Stimulated activated CD8-positive, alpha-beta memory T cell treated with anti-CD3 and anti-CD28 coated beads, Interleukin-15, amount 100 ng/mL, for 1 hour (primary cell): Measurements from ENCODE around the gene B3GALT4.
A peak's percentile ranks its signal among the peaks of the same experiment; 100 is the strongest.
"Not testable (repeated sequence)": the region's sequence is repeated elsewhere in the genome, so short reads cannot be mapped to it uniquely, and the experiment has no call there.

Source experiments
- DNase-seq: peaks from one replicate; pipeline ENCODE4 v3.0.0-alpha.2; 2020; ENCODE audit warnings: low read depth

The B3GALT4 gene

DNA sequence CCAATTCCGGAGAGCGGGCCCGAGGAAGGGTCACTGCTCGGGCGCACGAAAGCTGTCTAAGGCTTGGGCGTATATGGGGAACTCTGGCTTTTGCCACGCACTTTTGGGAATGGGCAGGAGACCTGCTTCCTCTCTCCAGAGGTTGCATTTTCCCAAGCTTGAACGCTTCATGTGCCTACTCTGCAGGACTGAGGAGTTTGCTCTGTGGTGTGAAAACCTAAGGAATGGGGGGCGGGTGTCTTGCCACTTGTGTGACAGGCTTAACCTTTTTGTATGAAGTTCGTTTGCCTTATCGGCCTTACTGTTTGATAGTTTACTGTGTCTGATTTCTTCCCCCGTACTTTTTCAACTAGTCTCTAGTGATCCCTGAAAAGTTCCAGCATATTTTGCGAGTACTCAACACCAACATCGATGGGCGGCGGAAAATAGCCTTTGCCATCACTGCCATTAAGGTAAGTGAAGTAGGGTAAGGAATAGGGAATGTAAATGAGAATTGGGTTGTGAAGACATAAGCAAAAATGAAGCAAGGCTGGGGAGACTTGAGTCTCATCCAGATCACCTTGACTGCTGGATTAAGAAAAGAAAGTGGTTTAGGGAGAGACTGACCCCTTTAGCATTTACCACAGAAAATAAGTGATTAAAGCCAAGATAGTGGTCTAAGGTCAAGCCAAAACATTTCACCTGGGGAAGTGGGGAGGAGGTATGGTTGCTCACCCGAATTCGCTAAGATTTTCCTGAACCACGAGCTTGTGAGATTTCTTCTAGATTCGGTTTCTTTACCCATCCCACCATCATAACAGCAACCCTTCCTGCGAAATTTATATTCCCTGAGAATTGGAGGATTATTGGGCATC is 4.4 kb upstream of the B3GALT4 start:
- no peak for DNase-seq

DNA sequence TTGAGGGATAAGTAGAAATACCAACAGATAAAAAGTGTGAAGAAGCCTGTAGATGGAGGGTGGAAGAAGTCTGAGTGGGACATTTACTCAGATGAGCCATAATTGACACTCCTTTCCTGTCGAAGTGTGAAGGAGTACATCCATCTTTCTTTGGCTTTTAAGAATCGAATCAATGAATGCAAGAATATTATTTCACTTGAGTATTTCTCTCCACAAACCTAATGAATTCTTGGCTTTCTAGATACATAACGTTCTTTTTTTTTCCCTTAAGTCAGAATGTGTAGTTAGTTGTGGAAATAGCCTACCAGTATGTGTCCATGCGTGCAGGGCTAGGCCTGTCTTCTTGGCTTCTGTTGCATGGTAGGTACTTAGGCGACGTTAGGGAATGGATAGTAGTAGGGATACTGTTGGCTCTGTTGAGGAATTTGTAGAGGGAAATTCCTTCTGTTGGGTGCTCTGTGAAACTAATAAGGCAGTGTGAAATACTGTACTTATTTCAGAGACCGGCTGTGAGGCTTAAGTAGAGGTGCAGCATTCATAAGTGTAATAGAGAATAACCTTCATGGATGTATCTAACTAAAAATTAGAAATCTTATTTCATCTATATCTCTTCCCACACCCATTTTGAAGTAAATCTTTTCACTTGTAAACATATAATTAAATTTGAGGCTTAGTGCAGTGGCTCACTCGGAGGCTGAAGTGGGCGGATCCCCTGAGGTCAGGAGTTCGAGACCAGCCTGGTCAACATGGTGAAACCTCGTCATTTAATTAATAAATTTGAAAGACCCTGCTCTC is 3.6 kb upstream of the B3GALT4 start:
- no peak for DNase-seq

DNA sequence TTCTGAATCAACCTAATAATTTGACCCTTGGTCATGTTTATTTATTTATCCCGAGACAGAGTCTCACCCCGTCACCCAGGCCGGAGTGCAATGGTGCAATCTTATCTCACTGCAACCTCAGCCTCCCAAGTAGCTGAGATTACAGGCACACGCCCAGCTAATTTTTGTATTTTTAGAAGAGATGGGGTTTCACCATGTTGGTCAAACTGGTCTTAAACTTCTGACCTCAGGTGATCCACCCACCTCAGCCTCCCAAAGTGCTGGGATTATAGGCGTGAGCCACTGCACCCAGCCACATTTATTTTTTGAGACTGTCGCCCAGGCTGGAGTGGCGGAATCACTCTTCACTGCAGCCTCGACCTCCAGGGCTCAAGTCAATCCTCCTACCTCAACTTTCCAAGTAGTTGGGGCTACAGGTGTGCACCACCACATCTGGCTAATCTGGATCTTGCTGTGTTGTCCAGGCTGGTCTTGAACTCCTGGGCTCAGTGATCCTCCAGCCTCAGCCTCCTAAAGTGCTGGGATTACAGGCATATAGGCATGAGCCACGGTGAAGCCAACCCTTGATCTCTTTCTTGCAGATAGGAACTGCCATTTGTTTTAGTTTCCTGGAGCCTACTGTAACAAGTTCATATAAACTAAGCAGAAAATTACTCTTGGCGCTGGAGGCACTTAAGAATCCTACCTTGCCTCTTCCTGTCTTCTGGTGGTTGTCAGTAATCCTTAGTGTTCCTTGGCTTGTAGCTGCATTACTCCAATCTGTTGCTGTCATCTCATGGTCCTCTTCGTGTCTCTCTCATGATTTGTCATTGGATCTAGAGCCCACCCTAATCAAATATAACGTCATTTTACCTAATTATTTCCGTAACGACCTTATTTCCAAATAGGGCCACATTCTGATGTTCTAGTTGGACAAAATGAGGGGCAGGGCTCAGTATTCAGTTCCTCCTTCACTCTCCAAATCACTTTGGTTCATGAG is 2.7 kb upstream of the B3GALT4 start:
- DNase-seq: no peak

DNA sequence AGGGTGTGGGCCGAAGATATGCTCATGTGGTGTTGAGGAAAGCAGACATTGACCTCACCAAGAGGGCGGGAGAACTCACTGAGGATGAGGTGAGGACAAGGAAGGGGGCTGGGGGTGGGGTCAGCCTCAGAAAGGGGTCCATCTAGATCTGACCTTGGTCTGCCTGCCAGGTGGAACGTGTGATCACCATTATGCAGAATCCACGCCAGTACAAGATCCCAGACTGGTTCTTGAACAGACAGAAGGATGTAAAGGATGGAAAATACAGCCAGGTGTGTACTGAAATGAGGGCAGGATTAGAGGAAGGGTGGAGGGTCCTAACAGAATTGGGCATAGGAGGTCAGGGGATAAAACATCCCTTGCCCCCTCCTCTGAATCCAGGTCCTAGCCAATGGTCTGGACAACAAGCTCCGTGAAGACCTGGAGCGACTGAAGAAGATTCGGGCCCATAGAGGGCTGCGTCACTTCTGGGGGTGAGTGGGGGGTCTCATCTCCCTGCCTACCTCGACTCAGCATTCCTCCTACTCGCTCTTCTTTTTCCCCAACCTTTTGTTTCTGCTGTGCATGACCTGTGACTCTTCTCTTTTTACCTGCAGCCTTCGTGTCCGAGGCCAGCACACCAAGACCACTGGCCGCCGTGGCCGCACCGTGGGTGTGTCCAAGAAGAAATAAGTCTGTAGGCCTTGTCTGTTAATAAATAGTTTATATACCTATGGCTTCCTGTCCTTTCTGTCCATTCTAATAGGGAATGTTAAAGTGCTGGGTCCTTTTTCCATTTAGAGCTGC is 935 bp upstream of the B3GALT4 start:
- DNase-seq: not testable (repeated sequence)

DNA sequence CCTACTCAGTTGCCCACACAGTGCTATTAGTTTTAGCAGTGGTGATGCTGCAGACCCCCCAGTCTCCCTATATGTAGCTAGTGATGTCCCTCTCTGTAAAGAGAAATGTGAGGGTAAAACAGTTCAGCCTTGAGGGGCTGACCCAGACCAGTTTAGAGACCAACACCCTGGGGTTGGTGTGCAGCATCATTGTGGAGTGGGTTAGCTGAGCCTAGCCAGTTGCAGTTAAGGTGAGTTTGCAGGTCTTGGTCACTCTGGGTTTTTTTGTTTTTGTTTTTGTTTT is 401 bp upstream of the B3GALT4 start:
- no peak for DNase-seq

DNA sequence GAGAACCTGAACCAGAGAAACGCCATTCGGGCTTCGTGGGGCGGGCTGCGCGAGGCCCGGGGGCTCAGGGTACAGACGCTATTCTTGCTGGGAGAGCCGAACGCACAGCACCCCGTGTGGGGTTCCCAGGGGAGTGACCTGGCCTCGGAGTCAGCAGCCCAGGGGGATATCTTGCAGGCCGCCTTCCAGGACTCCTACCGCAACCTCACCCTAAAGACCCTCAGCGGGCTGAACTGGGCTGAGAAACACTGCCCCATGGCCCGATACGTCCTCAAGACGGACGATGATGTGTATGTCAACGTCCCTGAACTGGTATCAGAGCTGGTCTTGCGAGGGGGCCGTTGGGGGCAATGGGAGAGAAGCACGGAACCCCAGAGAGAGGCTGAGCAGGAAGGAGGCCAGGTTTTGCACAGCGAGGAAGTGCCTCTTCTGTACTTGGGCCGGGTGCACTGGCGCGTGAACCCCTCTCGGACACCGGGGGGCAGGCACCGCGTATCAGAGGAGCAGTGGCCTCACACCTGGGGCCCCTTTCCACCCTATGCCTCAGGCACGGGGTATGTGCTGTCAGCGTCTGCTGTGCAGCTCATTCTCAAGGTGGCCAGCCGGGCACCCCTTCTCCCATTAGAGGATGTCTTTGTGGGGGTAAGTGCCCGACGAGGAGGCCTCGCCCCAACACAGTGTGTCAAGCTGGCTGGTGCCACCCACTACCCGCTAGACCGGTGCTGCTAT is 904 bp downstream of the B3GALT4 start:
- no peak for DNase-seq

DNA sequence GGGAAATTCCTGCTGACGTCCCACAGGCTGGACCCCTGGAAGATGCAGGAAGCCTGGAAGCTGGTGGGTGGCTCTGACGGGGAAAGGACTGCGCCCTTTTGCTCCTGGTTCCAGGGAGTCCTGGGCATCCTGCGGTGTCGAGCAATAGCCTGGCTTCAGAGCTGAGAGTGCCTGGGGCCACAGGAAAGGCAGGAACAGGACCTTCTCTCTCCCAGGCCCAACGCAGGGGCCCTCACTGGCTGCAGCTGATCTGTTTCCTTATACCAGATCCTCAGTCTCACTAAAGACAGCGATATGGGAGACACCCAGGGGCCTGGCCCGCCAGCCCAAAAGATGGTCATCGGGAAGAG is 1.4 kb downstream of the B3GALT4 start:
- DNase-seq: no peak

DNA sequence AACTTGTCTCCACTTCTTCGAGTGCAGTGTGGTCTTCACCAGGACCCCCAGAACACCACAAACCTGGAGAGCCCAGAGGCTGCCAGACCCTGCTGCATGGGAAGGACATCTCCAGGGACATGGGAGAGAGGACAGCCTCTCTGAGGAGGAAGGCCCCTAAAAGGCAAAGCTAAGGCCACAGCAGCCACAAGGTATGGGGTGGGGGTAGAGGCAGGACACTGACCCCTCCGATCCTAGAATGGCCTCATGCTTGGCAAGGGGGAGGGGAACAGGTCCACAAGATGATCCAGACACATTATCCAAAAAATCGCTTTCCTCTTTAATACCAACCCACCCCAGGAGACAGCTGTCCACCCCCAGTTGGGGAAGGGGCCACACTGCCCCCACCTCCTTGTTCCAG is 1.9 kb downstream of the B3GALT4 start:
- DNase-seq: no peak

DNA sequence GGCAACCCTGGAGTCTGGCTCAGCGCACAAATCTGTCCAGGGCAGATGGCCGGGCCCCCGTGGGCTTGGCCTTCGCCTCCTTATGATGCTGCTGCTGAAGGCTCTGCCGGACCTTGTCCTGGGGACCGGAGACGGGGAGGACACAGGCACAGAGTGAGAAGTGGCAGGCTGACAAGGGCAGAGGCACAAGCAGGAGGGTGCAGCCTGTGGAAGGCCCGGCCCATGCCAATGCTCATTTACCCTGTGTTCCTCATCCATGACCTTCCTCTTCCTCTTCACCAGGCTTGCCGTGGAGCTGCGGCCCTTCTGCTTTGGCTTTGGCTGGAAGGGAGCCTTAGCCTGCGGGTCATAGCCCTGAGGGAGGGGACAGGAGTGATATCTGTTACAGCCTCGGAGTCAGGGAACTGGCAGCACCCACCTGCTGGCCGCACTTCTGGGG is 2.4 kb downstream of the B3GALT4 start:
- no peak for DNase-seq

DNA sequence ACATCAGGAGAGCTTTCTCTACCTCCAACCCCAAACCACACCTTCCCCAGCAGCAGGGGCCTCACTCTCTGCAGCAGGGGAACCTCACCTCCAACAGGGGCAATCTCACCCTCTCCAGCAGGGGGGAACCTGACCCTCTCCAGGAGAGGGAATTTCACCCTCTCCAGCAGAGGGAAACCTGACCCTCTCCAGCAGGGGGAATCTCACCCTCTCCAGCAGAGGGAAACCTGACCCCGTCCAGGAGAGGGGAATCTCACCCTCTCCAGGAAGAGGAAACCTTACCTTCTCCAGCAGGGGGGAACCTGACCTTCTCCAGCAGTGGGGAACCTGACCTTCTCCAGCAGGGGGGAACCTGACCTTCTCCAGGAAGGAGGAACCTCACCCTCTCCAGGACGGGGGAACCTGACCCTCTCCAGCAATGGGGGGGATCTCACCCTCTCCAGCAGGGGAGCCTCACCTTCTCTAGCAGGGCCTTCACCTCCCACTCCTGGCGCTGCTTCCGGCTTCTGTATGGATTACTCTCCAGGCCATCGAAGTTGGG is 3.1 kb downstream of the B3GALT4 start:
- DNase-seq: no peak

DNA sequence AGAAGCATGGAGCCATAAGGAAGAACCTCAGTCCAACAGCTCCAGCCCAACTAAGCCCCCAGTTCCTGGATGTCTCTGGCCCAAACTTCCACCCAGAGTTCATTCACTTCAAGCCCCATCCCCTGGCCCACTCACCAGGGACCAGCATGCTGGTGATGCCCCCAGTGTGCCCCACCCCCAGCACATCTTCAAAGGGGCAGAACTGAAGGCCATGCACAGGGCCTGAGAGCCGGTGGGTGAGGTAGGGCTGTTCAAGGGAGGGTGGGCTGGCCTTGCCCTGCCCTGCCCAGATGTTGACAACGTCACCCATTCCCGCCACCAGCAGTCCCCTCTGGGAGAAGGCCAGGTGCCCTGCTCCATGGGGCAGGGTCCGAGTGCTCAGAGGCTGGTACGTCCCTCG is 3.6 kb downstream of the B3GALT4 start:
- DNase-seq: no peak

DNA sequence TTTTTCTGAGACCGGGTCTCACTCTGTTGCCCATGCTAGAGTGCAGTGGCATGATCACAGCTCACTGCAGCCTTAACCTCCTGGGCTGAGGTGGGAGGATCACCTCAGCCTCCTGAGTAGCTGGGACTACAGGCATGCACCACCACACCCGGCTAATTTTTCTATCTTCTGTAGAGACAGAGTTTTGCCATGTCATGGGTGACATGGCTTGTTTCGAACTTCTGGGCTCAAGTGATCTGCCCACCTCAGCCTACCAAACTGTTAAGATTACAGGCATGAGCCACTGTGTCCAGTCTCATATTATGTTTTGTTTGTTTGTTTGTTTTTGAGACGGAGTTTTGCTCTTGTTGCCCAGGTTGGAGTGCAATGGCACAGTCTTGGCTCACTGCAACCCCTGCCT is 8.3 kb downstream of the B3GALT4 start:
- DNase-seq: not testable (repeated sequence)

DNA sequence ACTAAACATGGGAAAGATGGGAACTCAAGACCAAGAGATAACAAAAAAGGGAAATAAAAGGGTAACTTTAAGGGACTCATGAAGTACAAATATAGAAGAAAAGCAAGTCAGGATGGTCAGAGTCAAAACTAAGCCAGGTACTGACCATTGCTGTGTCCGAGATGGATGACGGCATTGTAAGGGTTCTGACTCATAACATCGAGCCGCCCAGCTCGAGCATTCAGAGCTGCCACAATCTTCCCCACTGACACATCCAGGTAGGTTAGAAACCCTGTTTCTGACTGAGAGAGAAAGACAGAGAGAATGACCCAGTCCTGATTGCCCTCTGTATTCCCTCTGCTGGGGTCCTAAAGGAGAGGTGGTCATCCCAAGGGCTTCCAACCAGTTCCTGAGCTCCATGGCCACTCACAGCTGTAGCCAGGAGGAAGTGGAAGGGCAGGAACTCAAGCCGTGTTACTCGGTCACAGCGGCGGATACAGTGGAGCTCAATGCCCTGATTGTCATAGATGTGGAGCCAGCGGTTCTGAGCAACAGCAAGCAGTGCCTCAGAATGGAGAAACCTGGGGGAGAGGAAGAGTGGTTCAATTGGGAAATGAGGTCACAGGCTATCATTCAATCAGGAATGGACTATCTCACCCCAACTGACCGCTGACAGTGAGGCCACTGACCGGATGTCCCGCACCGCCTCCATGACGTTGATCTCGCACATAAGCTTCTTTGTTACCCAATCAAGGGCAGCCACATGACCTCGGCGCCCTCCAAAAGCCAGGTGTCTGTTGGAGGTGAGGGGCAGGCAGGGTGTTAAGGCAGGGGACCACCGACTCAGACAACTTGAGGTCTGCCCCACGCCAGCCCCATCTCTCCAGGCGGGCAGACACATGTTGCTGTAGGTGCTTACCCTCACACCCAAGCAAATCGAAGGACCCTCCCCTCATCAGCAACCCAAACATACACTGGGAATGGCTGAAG is 10.3 kb downstream of the B3GALT4 start:
- DNase-seq: no peak

DNA sequence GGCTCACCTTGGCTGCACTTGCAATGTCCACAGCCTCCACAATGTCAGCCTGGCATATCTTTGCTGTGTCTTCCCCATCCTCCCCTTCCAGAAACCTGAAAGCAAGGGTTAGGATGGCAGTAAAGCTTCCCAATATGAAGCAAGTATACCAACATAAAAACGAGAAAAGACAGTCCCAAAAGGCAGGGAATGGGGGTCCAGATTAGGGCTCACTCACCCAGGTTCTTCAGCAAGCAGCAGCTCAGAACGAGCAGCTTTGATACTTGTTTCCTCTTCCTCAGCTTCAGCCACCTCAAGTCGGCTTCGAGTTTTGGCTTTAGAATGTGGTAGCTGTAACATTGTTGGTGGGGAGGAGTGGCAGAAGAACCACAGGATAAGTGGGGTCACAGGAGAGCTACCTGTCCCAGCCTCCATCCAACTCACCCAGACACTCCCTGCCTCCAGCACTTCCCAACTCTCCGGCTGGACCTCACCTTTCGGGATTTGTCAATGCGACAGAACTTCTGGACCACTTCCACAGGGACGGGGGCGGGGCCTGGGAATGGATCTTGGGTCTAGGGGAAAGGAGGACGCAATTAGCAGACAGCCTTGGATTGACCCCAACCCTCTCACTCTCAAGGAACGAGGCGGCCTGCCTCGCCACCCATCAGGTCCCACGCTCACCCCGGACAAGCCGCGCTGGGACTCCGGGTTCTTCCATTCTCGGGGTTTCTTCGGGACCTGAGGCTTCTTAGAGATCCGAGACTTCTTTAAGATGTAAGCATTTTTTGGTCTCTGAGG is 11.4 kb downstream of the B3GALT4 start:
- no peak for DNase-seq

DNA sequence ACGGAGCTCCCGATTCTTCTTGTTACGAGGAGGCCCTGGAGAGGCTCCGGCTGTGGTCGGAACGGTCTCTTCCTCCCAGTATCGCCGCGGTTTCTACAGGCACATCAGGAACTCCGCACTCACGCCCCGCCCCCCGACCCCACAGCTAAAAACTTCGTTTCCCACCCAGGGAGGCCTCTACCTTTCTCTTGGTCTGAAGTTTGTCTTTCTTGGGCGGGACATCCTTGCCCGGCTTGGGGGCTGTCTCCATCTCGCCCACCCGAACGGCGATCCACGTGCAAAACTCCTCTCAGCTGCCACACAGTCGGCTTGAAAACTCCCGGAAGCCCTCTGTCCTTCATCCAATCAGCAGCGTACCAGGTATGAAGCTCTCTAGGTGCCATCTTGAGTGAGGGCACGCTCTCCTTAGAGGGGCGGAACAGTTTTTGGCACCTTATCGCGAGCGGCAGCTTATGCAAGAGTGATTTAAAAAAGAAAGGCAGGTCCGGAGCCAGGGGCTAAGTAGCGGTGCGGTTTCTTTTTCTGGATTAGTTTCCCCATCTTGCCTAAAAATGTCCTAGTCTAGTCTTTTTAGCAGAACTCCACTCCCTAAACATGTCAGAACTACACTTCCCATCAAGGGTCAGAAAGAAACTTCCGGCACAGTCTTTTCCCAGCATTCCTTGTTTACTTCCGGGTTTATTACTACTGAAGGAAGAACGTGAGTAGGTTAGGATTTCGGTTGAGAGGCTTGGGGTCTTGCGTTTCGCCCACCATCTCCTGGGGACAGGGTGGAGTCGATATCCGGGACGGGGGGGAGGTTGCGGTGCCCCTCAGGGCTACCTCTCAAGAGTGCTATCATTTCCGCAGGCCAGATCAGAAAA is 12.2 kb downstream of the B3GALT4 start, which contains the start of the genes PFDN6 and WDR46:
Gene PFDN6, plus strand, starts transcription at position 681 of the 863 bp plus-strand sequence. CDS start 256 bp downstream, outside the sequence.
Gene WDR46, minus strand, starts transcription at position 319 of the 863 bp plus-strand sequence. Its CDS starts 69 bp downstream, at position 250.
- DNase-seq: peak; percentile 58

DNA sequence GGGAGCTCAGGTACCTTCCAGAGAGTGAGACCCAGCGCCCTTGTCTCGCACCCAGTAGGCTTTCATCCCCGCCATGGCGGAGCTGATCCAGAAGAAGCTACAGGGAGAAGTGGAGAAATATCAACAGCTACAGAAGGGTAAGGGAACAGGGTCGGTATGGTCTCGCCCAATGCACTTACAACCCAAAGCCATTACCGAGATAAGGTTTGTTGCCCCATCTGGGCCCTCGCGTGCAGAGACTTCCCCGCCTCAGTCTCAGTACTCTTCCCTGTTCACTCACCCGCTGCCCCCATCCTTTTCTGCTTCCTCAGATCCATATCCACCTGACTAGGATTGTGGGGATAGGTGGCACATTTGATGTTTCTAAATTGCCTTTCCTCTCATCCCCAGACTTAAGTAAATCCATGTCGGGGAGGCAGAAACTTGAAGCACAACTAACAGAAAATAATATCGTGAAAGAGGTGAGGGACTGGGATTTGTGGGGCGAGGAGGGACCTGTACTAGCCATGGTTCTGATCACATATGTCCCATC is 12.9 kb downstream of the B3GALT4 start:
- no peak for DNase-seq

DNA sequence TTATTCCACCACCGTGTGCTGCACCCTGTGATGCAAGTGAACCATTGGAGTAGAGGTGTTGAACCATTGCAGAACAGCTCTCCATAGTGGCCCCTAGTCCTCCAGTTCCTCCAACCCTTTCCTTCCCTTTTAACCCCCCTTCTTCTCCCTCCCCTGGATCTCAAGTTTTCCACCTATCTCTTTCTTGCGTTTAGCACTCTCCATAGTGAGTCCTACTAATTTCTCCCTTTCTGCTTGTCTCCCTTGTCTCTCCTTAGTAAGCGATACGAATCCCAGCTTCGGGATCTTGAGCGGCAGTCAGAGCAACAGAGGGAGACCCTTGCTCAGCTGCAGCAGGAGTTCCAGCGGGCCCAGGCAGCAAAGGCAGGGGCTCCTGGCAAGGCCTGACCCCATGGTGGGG is 13.5 kb downstream of the B3GALT4 start:
- DNase-seq: no peak
